ENCODE measurements around the gene PROSER3. TPM values are rescaled to one million over a fixed set of nuclear protein-coding genes. Genes with fewer than 3 reads are reported as not detected.
"Not testable (repeated sequence)": the region's sequence is repeated elsewhere in the genome, so short reads cannot be mapped to it uniquely, and the experiment has no call there.

PROSER3 gene
- polyA plus RNA-seq, 3 donors: 5.4 to 10.6 (median 6.9) TPM

- H3K27ac ChIP-seq (ENCODE audit: low read depth, low read length): no peak overlapping the region
- WGBS, 3 donors: 45 to 77% (median 76%) methylated on average over 31 to 34 of the region's 34 CpGs
Observed at GRCh38 chr19:35767288-35768081, 9.5 kb downstream of the PROSER3 start.

DNA sequence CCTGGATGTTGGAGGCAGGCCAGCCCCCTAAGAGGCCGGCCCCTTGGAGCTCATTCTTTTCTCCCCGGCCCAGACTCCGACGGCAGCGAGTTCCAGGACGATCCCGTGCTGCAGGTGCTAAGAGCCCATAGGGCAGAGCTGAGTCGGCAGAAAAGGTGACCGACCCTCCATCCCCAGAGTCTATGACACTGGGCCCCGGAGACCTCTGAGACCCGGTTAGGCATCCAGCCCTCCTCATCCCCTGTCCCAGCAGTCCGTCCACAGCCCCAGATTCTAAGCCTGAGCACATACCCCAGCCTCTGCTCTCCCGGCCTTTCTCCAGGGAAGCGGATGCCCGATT is 10.1 kb downstream of the PROSER3 start:
- 39 to 72% (median 69%) methylated on average over 15 of the region's 15 CpGs for WGBS, 3 donors
- no peak overlapping the region for H3K27ac ChIP-seq (ENCODE audit: low read depth, low read length)

DNA sequence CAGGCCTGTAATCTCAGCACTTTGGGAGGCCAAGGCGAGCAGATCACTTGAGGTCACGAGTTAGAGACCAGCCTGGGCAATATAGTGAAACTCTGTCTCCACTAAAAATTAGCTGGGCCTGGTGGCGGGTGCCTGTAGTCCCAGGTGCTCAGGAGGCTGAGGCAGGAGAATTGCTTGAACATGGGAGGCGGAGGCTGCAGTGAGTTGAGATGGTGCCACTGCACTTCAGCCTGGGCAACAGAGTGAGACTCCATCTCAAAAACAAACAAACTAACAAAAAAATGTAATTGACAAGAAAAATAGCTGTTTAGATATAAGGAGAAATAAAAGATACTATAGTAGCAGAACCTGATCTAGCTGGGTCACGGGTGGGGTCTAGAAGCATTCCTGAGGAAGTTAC is 14.4 kb downstream of the PROSER3 start:
- H3K27ac ChIP-seq (ENCODE audit: low read depth, low read length): not testable (repeated sequence)
- 91 to 94% (median 93%) methylated on average over 5 of the region's 5 CpGs for WGBS, 3 donors

GRCh38 chr19:35773020-35773806 is 15.2 kb downstream of the PROSER3 start:
- WGBS, 3 donors: 55 to 57% (median 55%) methylated on average over 9 of the region's 9 CpGs
- no peak overlapping the region for H3K27ac ChIP-seq (ENCODE audit: low read depth, low read length)

GRCh38 chr19:35774274-35775045 is 16.5 kb downstream of the PROSER3 start:
- no peak overlapping the region for H3K27ac ChIP-seq (ENCODE audit: low read depth, low read length)
- 37 to 58% (median 43%) methylated on average over 16 of the region's 16 CpGs for WGBS, 3 donors

DNA sequence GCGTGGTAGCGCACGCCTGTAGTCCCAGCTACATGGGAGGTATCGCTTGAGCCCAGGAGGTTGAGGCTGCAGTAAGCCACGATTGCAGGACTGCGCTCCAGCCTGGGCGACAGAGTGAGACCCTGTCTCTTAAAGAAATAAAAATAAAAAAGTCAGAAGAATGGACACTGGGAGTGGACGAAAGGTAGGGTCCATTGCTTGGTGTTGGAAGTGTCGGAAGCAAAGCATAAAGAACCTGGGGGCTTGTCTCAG is 17.0 kb downstream of the PROSER3 start:
- 12 to 27% (median 16%) methylated on average over 9 of the region's 9 CpGs for WGBS, 3 donors
- no peak overlapping the region for H3K27ac ChIP-seq (ENCODE audit: low read depth, low read length)

- H3K27ac ChIP-seq (ENCODE audit: low read depth, low read length): no peak within 1 kb of the TSS
- 0 to 1% (median 1%) methylated on average over 47 to 82 of the region's 82 CpGs for WGBS, 3 donors
Observed at GRCh38 chr19:35775298-35776101, 17.5 kb downstream of the PROSER3 start, which contains the start of gene ARHGAP33. ARHGAP33 (plus strand) TSS chr19:35775564; CDS start chr19:35775659, 95 bp downstream.

GRCh38 chr19:35776102-35776788 is 18.3 kb downstream of the PROSER3 start:
- no peak overlapping the region for H3K27ac ChIP-seq (ENCODE audit: low read depth, low read length)
- 58 to 78% (median 62%) methylated on average over 12 to 13 of the region's 13 CpGs for WGBS, 3 donors

DNA sequence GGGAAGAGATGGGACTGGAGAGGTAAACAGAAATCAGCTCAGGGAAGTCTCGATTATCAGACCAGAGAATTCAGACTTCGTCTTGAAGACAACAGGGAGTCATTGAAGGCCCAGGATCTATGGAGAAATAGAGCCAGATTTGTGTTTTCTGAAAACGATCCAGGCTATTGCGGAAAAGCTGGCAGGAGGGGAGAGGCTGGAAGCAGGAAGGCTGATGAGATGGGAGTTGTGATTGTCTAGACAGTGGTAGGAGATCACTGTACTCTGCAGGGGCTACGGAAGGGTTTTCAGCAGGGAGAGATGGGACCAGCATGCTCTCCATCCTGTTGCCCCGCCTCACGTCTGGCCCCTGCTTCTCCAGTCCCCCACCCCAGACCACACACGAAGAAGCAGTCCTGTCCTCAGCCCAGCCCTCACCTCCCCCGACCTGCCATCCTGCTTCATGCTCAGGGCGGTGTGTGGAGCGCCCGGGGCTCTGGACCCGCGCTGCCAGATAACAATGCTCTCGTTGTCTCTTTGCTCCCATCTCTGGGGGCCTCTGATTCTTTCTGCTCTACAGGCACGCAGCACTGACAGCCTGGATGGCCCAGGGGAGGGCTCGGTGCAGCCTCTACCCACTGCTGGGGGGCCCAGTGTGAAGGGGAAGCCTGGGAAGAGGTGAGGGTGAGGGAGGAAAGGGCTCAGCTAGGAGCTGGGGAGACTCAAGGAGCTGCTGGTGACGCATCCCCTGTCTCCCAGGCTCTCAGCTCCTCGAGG is 19.3 kb downstream of the PROSER3 start:
- WGBS, 3 donors: 70 to 81% (median 75%) methylated on average over 19 of the region's 19 CpGs
- H3K27ac ChIP-seq (ENCODE audit: low read depth, low read length): no peak overlapping the region

GRCh38 chr19:35777961-35778360 is 20.0 kb downstream of the PROSER3 start:
- H3K27ac ChIP-seq (ENCODE audit: low read depth, low read length): no peak overlapping the region
- WGBS, 3 donors: 81 to 96% (median 86%) methylated on average over 7 of the region's 7 CpGs

DNA sequence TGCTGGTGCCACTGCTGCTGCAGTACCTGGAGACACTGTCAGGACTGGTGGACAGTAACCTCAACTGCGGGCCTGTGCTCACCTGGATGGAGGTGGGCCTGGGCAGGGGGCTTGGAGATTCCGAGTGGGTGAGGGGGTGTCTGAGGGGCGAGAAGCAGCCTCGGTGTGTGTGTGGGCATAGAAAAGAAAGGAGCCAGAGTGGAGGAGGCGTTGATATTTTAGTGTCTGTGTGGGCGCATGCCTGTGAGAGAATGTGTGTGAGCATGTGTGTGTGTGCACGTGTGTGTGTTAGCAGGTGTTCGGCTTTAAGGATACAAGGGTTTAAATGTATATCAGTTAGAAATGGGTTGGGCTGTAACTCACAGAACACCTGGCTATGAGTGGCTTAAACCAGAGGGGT is 21.1 kb downstream of the PROSER3 start:
- WGBS, 3 donors: 93 to 95% (median 93%) methylated on average over 8 of the region's 8 CpGs
- no peak overlapping the region for H3K27ac ChIP-seq (ENCODE audit: low read depth, low read length)

DNA sequence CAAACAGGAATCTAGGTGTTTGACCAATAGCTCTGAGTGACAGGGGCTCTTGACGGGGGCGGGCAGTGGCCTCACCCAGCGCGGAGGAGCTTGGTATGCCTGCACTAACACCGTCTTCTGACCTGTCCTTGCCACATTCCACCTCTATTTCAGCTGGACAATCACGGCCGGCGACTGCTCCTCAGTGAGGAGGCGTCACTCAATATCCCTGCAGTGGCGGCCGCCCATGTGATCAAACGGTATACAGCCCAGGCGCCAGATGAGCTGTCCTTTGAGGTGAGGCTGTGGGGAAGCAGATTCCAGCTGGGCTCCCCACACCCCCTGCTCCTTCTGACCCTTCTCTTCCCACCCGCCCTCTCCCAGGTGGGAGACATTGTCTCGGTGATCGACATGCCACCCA is 22.1 kb downstream of the PROSER3 start:
- H3K27ac ChIP-seq (ENCODE audit: low read depth, low read length): no peak overlapping the region
- WGBS, 3 donors: 90 to 96% (median 94%) methylated on average over 16 of the region's 16 CpGs

DNA sequence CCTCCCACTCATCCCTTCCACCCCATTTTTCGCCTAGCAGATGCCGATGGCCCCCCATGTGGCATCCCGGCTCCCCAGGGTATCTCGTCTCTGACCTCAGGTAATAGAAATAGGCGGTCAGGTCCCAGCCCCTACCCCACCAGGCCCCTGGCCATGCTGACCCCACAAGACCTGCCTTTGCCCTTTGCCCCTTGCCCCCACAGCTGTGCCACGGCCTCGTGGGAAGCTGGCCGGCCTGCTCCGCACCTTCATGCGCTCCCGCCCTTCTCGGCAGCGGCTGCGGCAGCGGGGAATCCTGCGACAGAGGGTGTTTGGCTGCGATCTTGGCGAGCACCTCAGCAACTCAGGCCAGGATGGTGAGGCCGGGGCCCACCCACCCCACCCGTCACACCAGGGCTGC is 22.7 kb downstream of the PROSER3 start:
- no peak overlapping the region for H3K27ac ChIP-seq (ENCODE audit: low read depth, low read length)
- 94 to 95% (median 95%) methylated on average over 19 to 20 of the region's 20 CpGs for WGBS, 3 donors

DNA sequence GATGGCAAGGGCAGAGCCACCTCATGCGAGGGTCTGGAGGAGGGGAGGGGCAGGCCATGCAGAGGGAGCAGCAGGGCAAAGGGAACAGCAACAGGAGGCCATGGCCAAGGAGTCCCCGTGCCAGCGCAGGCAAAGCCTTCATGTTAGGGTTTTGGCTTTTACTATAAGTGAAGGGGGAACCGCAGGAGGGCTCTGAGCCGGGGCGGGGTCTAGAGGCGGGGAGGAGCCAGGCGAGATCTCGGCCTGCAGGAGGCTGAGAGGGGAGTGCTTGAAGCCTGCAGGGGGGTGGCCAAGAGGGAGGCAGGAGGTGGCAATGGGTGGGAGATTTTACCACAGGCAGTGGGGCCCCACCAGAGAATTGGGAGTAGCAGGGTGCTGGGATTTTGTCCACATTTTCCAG is 23.7 kb downstream of the PROSER3 start:
- WGBS, 3 donors: 88 to 94% (median 89%) methylated on average over 8 to 9 of the region's 9 CpGs
- H3K27ac ChIP-seq (ENCODE audit: low read depth, low read length): no peak overlapping the region

GRCh38 chr19:35782589-35782988 is 24.6 kb downstream of the PROSER3 start:
- H3K27ac ChIP-seq (ENCODE audit: low read depth, low read length): no peak overlapping the region
- WGBS, 3 donors: 95 to 98% (median 96%) methylated on average over 11 to 12 of the region's 12 CpGs

GRCh38 chr19:35783469-35784434 is 25.8 kb downstream of the PROSER3 start:
- WGBS, 3 donors: 85 to 92% (median 89%) methylated on average over 16 to 28 of the region's 28 CpGs

More at GRCh38 chr19:35783469-35784434, 25.8 kb downstream of the PROSER3 start:
- H3K27ac ChIP-seq (ENCODE audit: low read depth, low read length): no peak overlapping the region
